ENCODE measurements around the gene MSX2. TPM values are rescaled to one million over a fixed set of nuclear protein-coding genes. Genes with fewer than 3 reads are reported as not detected.
"Not testable (repeated sequence)": the region's sequence is repeated elsewhere in the genome, so short reads cannot be mapped to it uniquely, and the experiment has no call there.

Gene MSX2
- total RNA-seq, 1 donor: 2.2 TPM

- H2AFZ ChIP-seq (ENCODE audit: low read length): no peak overlapping the region
- no peak overlapping the region for H3K4me2 ChIP-seq (ENCODE audit: insufficient read depth, low read length)
- no peaks in the 10 kb centered on the region for H3K9me3 ChIP-seq (ENCODE audit: low read depth, low read length)
- no peaks in the 10 kb centered on the region for H3K4me1 ChIP-seq (ENCODE audit: insufficient read depth, low read length)
- no peak for DNase-seq (ENCODE audit: insufficient read length, low spot score, missing footprints)
- no peaks in the 10 kb centered on the region for H3K79me2 ChIP-seq (ENCODE audit: insufficient read depth, low read length)
- TF ChIP-seq CTCF (IDR thresholded peaks at IDR 0.05; ENCODE audit: extremely low read depth, low read depth, low read length): no peak
- no peaks in the 10 kb centered on the region for H4K20me1 ChIP-seq (ENCODE audit: insufficient read depth, low read length)
- H3K36me3 ChIP-seq (ENCODE audit: insufficient read depth, low read length): no peaks in the 10 kb centered on the region
- H3K27ac ChIP-seq (ENCODE audit: low read depth, low read length): no peak overlapping the region
- no peaks in the 10 kb centered on the region for H3K27me3 ChIP-seq (ENCODE audit: insufficient read depth, low read length)
- no peak overlapping the region for H3K4me3 ChIP-seq (ENCODE audit: insufficient read depth, low read length)
Measured at GRCh38 chr5:174759091-174759490, 34.7 kb downstream of the MSX2 start.

- DNase-seq (ENCODE audit: insufficient read length, low spot score, missing footprints): no peak
- H3K27me3 ChIP-seq (ENCODE audit: insufficient read depth, low read length): no peaks in the 10 kb centered on the region
- TF ChIP-seq CTCF (IDR thresholded peaks at IDR 0.05; ENCODE audit: extremely low read depth, low read depth, low read length): no peak
- H3K36me3 ChIP-seq (ENCODE audit: insufficient read depth, low read length): no peaks in the 10 kb centered on the region
- H3K4me3 ChIP-seq (ENCODE audit: insufficient read depth, low read length): no peak overlapping the region
- H3K4me2 ChIP-seq (ENCODE audit: insufficient read depth, low read length): no peak overlapping the region
- no peaks in the 10 kb centered on the region for H3K4me1 ChIP-seq (ENCODE audit: insufficient read depth, low read length)
- H3K79me2 ChIP-seq (ENCODE audit: insufficient read depth, low read length): no peaks in the 10 kb centered on the region
- H4K20me1 ChIP-seq (ENCODE audit: insufficient read depth, low read length): no peaks in the 10 kb centered on the region
- no peak overlapping the region for H2AFZ ChIP-seq (ENCODE audit: low read length)
- no peaks in the 10 kb centered on the region for H3K9me3 ChIP-seq (ENCODE audit: low read depth, low read length)
- H3K27ac ChIP-seq (ENCODE audit: low read depth, low read length): no peak overlapping the region
Measured at GRCh38 chr5:174760721-174761120, 36.3 kb downstream of the MSX2 start.

GRCh38 chr5:174761341-174761740 is 37.0 kb downstream of the MSX2 start:
- H3K9me3 ChIP-seq (ENCODE audit: low read depth, low read length); H3K79me2 ChIP-seq (ENCODE audit: insufficient read depth, low read length); H3K4me3 ChIP-seq (ENCODE audit: insufficient read depth, low read length); H3K27ac ChIP-seq (ENCODE audit: low read depth, low read length); H2AFZ ChIP-seq (ENCODE audit: low read length); H3K27me3 ChIP-seq (ENCODE audit: insufficient read depth, low read length); H3K36me3 ChIP-seq (ENCODE audit: insufficient read depth, low read length); DNase-seq (ENCODE audit: insufficient read length, low spot score, missing footprints); H4K20me1 ChIP-seq (ENCODE audit: insufficient read depth, low read length); H3K4me1 ChIP-seq (ENCODE audit: insufficient read depth, low read length); H3K4me2 ChIP-seq (ENCODE audit: insufficient read depth, low read length): not testable (repeated sequence)

GRCh38 chr5:174764309-174764708 is 39.9 kb downstream of the MSX2 start:
- Histone ChIP-seq H3K4me2 (ENCODE audit: insufficient read depth, low read length) (no peak overlapping the region), H2AFZ (ENCODE audit: low read length) (no peak overlapping the region), H4K20me1 (ENCODE audit: insufficient read depth, low read length) (no peaks in the 10 kb centered on the region), H3K36me3 (ENCODE audit: insufficient read depth, low read length) (no peaks in the 10 kb centered on the region), H3K27ac (ENCODE audit: low read depth, low read length) (no peak overlapping the region), H3K4me3 (ENCODE audit: insufficient read depth, low read length) (no peak overlapping the region), H3K79me2 (ENCODE audit: insufficient read depth, low read length) (no peaks in the 10 kb centered on the region), H3K9me3 (ENCODE audit: low read depth, low read length) (no peaks in the 10 kb centered on the region), H3K4me1 (ENCODE audit: insufficient read depth, low read length) (no peaks in the 10 kb centered on the region), H3K27me3 (ENCODE audit: insufficient read depth, low read length) (no peaks in the 10 kb centered on the region)
- no peak for DNase-seq (ENCODE audit: insufficient read length, low spot score, missing footprints)
- TF ChIP-seq CTCF (IDR thresholded peaks at IDR 0.05; ENCODE audit: extremely low read depth, low read depth, low read length): no peak

Measured in osteoblast (primary cell).